Bone marrow (tissue), 2 donors: ENCODE data around the gene SH3YL1.
A peak's percentile ranks its signal among the peaks of the same experiment; 100 is the strongest.

Experiments
- DNase-seq, 2 donors: peaks; one replicate each; lab custom pipeline; 2025; lab: John Stamatoyannopoulos, UW

The SH3YL1 gene, protein sequence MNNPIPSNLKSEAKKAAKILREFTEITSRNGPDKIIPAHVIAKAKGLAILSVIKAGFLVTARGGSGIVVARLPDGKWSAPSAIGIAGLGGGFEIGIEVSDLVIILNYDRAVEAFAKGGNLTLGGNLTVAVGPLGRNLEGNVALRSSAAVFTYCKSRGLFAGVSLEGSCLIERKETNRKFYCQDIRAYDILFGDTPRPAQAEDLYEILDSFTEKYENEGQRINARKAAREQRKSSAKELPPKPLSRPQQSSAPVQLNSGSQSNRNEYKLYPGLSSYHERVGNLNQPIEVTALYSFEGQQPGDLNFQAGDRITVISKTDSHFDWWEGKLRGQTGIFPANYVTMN

DNA sequence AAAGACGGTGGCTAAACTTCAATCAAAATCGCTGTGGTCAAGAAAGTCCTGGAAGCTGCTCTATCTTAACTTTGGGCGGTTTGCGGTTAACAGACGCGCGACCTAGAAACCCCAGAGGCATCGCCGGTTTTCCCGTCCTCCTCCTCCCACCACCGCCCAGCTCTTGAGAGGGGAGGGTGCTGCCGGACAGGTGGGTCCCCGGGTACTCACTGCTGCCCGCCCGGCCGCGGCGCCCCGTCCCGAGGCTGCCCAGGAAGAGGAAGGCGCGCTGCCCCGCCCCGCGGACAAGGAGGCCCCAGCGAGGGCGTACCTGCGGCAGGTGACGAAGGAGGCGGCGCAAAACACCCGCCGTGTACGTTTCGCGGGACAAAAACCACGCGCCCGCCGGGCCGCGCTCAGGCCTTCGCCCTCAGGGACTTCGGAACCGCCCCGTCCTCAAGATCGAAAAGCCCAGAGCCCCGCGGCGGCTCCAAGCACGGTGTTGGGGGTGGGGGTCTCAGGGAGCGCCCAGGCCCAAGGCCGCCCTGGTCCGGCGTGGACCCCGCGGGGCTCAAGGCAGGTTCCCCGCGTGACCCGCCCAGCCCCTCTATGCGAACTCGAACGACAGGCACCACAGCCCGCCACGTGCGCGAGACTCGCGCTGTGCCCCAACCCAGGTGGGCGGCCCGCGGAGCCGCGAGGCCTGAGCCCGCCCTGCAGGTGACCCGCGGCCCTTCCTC is at the start of gene SH3YL1:
TSS of gene SH3YL1 (minus strand) at position 259 of the 719 bp plus-strand sequence. CDS start at position 211, 48 bp downstream.
- DNase-seq = no peak

DNA sequence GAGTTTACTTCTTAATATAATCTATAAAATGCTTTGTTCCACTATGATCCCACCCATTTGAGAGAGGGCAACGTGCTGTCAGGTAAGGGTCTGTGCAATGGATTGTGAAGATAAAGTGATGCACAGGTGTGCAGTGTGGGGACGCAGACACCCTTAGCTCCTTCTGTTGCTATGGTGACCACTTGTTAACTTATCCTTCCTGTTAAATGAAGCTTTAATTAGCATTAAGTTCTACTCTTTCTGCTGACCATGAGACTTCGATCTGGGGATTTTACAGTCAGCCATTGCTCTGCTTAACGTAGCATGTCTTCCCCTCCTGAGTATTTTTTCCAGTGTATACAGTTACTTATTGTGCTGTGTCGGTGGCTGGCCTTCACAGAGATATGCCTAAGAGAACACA is 47.2 kb upstream of the SH3YL1 start:
- no peak for DNase-seq

- DNase-seq = no peak
Observed at GRCh38 chr2:309954-310510, 46.2 kb upstream of the SH3YL1 start.

- DNase-seq = no peak
Observed at GRCh38 chr2:309148-309953, 45.5 kb upstream of the SH3YL1 start.

DNA sequence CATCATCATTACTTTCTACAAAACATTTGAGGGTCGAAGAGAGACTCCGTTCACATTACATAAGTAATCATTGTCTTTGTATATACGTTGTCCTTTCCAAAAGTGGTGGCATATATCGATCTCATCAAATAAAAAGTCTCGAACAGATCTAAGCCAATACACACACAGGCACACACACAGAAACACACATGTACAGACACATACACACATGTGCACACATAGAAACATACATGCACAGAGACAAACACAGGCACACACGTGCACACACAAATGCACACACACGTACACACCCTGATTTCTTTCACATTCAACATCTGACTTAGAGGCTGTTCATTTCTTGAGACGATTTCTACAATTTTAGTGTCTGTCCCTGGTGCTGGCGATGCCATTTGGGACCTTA is 41.5 kb upstream of the SH3YL1 start:
- no peak for DNase-seq

- no peak for DNase-seq
Observed at GRCh38 chr2:296354-296753, 32.5 kb upstream of the SH3YL1 start.

- DNase-seq = no peak
Observed at GRCh38 chr2:295090-295489, 31.3 kb upstream of the SH3YL1 start.

DNA sequence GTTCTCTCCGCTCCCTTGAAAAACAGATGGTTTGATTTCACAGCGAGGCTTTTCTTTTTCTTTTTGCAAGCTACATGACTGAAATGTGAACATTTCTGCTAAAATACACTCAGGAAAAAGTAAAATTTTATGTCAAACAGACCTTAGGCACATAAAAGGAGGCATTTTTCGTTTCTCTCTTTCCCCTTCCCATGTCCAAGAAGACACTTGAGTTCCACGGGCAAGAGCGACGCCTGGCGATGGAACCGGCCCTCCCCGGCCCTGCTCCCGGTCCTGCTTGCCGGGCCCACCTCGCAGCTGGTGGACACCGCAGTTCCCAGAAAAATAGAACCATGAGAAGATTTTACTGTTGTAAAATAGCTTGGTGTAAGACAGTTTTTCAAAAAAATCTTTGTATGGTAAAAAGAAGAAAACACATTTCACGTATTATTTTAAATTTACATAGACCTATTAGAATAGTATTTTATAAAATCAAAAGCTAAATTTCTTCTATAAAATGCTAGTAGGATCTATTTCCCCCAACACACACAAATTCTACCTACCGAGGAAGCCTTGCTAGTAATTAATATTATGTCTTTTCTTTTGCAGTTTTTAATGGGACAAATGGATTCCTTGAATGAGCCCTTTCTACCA is 26.4 kb upstream of the SH3YL1 start:
- DNase-seq = peak in 1 of 2 donors; percentile 10

- DNase-seq = no peak
Observed at GRCh38 chr2:289362-290089, 25.7 kb upstream of the SH3YL1 start.

GRCh38 chr2:288758-289361 is 25.0 kb upstream of the SH3YL1 start:
- no peak for DNase-seq

- no peak for DNase-seq
Observed at GRCh38 chr2:287911-288757, 24.3 kb upstream of the SH3YL1 start, which contains the start of gene ALKAL2. Gene ALKAL2, minus strand, starts transcription at chr2:288091. Its CDS starts 256 bp downstream, at chr2:287835.

GRCh38 chr2:287471-287885 is 23.6 kb upstream of the SH3YL1 start:
- DNase-seq = no peak

DNA sequence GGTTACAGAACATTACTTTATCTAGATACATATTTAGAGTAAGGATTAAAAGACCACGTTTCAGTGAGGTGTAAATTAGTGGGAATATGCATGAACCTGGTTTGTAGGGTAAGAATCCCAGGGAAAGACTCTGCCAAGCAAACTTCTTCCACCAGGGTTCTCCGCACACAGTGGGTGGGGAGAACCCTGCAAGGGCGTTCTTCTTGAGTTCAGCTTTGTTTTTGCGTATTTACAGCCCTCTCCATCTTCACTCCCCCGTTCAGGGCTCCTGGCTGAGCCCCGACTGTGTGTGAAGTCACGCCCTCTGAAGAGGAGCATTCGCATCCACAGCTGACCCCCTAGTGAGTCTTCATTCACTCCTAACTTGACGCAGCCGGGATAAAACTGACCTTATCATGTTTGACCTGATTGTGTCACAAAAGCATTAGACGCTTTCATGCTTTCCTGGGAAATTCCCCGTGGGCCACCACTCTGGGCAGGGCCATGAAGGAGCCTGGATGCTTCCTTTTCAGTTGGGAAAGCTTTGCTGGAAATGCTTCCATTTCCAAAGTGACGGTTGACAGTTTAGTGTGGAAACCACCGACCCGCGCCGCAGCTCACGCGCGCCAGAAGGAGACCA is 23.1 kb upstream of the SH3YL1 start:
- DNase-seq = no peak

- DNase-seq = no peak
Observed at GRCh38 chr2:286035-286434, 22.2 kb upstream of the SH3YL1 start.

DNA sequence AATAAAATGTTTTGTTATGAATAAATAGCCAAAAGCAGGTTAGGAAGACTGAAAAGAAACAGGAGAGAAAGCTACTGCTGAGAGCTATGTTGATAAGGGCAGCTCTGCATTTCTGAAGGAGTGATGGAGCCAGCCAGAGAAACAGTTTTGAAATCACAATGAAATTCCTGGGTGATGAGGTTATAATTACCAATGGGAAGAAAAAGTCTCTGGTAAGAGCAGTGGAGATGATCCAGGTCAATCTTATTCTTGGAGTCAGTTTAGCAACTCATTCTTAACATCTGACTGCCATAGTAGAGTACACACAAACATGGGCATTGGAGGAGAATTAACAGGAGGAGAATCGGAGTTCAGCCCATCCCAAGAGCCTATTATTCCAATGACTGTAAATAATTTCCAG is 21.7 kb upstream of the SH3YL1 start:
- no peak for DNase-seq

DNA sequence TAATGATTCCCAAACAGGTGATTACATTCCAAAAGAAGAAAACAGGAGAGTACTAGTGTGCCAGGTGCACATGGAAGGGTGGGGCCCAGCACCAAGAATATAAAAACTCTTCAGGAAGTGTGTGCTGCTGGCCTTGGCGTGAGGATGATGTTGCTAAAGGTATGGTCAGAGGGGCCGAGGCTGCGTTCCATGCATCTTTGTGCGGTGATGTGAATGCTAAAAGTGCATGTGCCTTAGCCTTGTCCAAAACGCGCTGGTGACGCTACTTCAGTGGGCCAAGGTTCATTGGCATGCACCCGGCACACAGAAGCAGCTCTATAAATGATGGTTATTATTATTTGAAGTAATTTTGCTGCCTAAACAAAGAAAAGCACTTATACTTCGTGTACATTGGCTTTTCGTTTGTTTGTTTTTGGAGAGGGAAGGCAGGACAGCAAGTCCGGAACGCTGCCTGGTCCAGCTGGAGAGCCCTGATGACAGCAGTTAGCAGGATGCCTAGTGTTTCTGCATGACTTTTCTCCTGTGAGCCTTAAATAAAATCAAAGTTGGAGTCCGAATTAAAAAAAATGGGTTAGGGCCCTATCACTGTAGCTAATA is 21.2 kb upstream of the SH3YL1 start:
- no peak for DNase-seq

DNA sequence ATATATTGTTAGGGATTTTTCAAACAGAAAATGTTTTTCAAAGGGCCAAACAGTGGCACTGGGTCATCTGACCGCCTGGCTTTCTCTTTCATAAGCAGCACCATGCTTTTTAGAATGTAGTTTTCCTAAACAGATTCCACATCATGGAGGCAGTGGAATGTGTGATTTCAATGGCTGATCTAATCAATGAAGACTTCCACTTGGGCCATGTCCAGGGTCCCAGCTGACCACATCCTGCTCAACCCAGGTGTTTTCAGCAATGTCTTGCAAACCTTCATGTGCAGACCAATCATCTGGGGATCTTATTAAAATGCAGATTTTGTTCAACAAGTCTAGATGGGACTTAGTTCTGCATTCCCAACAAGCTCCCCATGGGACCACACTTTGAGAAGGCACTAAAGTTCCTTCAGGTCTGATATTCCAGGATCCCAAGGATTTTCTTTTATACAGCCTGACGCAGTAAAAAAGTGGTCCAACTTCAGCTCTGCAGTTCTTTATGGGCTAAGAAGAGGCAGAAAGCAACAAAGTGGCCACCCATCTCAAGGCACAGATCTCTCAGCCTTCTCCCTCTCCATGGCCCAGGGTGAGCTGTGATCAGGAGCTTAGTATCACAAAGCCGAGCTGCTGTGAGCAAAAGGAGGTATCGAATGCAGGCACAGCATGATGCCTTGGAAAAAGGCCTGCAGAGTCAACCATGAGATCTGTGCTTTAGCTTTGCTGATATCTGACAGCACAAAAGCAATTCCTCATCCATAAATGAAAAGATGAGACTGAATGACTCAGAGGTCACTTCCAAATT is 20.4 kb upstream of the SH3YL1 start:
- DNase-seq = no peak
